ENCODE results near the gene LNX1.

DNA sequence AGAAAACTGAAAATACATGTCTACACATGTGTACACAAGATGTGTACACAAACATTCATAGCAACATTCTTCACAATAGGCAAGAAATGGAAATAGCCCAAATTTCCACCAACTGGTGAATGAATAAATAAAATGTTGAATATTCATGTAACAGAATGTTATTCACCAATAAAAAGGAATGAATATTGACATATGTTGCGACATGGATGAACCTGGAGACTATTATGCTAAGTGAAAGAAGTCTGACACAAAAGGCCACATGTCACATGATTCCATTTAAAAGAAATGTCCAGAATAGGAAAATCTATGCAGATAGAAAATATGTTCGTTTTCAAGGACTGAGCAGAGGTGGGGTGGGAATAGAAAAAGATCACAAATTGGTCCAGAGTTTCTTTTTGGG lies 34.6 kb upstream of the LNX1 start:
- TF ChIP-seq, protein P1, sequence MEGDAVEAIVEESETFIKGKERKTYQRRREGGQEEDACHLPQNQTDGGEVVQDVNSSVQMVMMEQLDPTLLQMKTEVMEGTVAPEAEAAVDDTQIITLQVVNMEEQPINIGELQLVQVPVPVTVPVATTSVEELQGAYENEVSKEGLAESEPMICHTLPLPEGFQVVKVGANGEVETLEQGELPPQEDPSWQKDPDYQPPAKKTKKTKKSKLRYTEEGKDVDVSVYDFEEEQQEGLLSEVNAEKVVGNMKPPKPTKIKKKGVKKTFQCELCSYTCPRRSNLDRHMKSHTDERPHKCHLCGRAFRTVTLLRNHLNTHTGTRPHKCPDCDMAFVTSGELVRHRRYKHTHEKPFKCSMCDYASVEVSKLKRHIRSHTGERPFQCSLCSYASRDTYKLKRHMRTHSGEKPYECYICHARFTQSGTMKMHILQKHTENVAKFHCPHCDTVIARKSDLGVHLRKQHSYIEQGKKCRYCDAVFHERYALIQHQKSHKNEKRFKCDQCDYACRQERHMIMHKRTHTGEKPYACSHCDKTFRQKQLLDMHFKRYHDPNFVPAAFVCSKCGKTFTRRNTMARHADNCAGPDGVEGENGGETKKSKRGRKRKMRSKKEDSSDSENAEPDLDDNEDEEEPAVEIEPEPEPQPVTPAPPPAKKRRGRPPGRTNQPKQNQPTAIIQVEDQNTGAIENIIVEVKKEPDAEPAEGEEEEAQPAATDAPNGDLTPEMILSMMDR (IDR thresholded peaks at IDR 0.05), result no peak
- TF ChIP-seq POLR2A (IDR thresholded peaks at IDR 0.05) (no peak), POLR2AphosphoS5 (IDR thresholded peaks at IDR 0.05) (no peak)

All from suprapubic skin (tissue), 4 donors.